ENCODE measurements around the gene TRIM13. TPM values are rescaled to one million over a fixed set of nuclear protein-coding genes. Genes with fewer than 3 reads are reported as not detected.

Gene TRIM13
- total and polyA plus RNA-seq, 2 of the 13 experiments (the other 11 are each of a cell fraction or from before 2014, with no cell fraction given): 22.0 to 24.4 TPM

DNA sequence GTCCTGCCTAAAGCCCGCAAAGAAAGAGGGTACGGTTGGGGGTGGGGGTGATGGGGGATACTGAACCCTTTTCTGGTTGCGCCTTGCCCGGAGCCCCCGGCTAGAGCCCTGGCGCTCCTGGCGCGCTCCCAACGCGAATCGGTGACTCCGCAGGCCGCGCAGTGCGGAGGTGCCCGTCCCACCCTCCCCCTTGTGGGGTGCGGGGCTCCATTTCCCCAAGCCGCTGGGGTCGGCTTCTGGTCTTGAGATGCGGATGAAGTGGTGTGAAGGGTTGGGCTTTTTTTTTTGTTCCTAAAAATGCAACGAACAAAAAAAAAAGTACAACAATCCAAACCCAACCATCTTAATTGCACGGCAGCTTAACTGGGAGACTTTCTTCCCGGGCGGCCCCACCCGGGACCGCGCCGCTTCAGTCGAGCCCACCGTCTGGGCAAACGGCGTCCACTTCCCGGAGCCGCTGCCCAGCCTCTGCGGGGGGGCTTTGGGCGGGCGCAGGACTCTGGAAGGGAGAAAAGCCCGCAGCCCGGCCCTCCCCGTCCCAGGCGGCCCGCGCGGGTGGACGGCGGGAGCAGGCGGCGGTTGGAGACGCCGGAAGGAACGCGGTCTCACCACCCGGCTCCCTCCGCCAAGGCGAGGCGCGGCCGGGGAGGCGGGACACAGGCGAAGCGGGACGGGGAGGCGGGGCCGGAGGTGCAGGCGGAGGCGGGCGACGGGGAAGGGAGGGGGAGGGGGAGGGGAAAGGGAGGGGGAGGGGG lies 504 bp upstream of the TRIM13 start (continued):
- TF ChIP-seq ZBED4 (CRISPR knock-in tag; IDR thresholded peaks at IDR 0.05; ENCODE audit: borderline replicate concordance) (peak; percentile 32; the same call in 1 of the 2 replicates), ZNF484 (CRISPR knock-in tag; IDR thresholded peaks at IDR 0.05; ENCODE audit: borderline replicate concordance, low read depth) (no peak), ZNF766 (CRISPR knock-in tag; IDR thresholded peaks at IDR 0.05; ENCODE audit: borderline replicate concordance) (no peak), ZMYM2 (CRISPR knock-in tag; IDR thresholded peaks at IDR 0.05) (no peak), SPEN (CRISPR knock-in tag; IDR thresholded peaks at IDR 0.05; ENCODE audit: low read depth) (0 out of 2 replicates have a peak, but pooled peaks have one; percentile 33), PHF8 (CRISPR knock-in tag; IDR thresholded peaks at IDR 0.05) (peak; percentile 37), PAWR (CRISPR knock-in tag; IDR thresholded peaks at IDR 0.05; ENCODE audit: borderline replicate concordance) (no peak), ZNF264 (CRISPR knock-in tag; IDR thresholded peaks at IDR 0.05) (peak; percentile 9; the same call in 1 of the 2 replicates), MTA1 (CRISPR knock-in tag; IDR thresholded peaks at IDR 0.05; ENCODE audit: borderline replicate concordance) (peak; percentile 28; the same call in 1 of the 2 replicates), GFI1 (CRISPR knock-in tag; IDR thresholded peaks at IDR 0.05; ENCODE audit: borderline replicate concordance) (peak; percentile 40; the same call in 1 of the 2 replicates), PHB2 (IDR thresholded peaks at IDR 0.05; ENCODE audit: partially characterized antibody) (no peak), NFATC3 (CRISPR knock-in tag; IDR thresholded peaks at IDR 0.05) (no peak), RXRA (CRISPR knock-in tag; IDR thresholded peaks at IDR 0.05) (no peak), ZNF235 (CRISPR knock-in tag; IDR thresholded peaks at IDR 0.05; ENCODE audit: borderline replicate concordance) (no peak), U2AF1 (optimal IDR thresholded peaks at IDR 0.05; ENCODE audit: low read depth, low read length) (no peak), HNRNPUL1 (IDR thresholded peaks at IDR 0.05; ENCODE audit: low read depth, low read length) (no peak), HOXD1 (CRISPR knock-in tag; IDR thresholded peaks at IDR 0.05) (no peak; the same call in 1 of the 2 replicates), DMAP1 (CRISPR knock-in tag; IDR thresholded peaks at IDR 0.05) (0 out of 2 replicates have a peak, but pooled peaks have one; percentile 17), ARNTL (CRISPR knock-in tag; IDR thresholded peaks at IDR 0.05) (peak; percentile 18; the same call in 1 of the 2 replicates), HNRNPLL (IDR thresholded peaks at IDR 0.05; ENCODE audit: low read depth, low read length, poor library complexity, severe bottlenecking) (peak; percentile 51)
- TF ChIP-seq, protein P1, sequence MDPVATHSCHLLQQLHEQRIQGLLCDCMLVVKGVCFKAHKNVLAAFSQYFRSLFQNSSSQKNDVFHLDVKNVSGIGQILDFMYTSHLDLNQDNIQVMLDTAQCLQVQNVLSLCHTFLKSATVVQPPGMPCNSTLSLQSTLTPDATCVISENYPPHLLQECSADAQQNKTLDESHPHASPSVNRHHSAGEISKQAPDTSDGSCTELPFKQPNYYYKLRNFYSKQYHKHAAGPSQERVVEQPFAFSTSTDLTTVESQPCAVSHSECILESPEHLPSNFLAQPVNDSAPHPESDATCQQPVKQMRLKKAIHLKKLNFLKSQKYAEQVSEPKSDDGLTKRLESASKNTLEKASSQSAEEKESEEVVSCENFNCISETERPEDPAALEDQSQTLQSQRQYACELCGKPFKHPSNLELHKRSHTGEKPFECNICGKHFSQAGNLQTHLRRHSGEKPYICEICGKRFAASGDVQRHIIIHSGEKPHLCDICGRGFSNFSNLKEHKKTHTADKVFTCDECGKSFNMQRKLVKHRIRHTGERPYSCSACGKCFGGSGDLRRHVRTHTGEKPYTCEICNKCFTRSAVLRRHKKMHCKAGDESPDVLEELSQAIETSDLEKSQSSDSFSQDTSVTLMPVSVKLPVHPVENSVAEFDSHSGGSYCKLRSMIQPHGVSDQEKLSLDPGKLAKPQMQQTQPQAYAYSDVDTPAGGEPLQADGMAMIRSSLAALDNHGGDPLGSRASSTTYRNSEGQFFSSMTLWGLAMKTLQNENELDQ (CRISPR knock-in tag; IDR thresholded peaks at IDR 0.05; ENCODE audit: borderline replicate concordance): no peak
- TF ChIP-seq, protein P2, sequence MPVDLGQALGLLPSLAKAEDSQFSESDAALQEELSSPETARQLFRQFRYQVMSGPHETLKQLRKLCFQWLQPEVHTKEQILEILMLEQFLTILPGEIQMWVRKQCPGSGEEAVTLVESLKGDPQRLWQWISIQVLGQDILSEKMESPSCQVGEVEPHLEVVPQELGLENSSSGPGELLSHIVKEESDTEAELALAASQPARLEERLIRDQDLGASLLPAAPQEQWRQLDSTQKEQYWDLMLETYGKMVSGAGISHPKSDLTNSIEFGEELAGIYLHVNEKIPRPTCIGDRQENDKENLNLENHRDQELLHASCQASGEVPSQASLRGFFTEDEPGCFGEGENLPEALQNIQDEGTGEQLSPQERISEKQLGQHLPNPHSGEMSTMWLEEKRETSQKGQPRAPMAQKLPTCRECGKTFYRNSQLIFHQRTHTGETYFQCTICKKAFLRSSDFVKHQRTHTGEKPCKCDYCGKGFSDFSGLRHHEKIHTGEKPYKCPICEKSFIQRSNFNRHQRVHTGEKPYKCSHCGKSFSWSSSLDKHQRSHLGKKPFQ (CRISPR knock-in tag; IDR thresholded peaks at IDR 0.05; ENCODE audit: insufficient replicate concordance): peak; percentile 10
